Heart right ventricle (tissue), 16 donors: ENCODE data around the gene TTC39B. TPM values are rescaled to one million over a fixed set of nuclear protein-coding genes. Genes with fewer than 3 reads are reported as not detected.

Experiments
- ATAC-seq, 8 donors: fragments of 200-7000 bp; cut with Tn5 transposase; one replicate each; pipeline ENCODE4 v1.9.1; 2020; ENCODE audit warnings: mild to moderate bottlenecking in 8 of 8, moderate library complexity in 8 of 8, moderate number of reproducible peaks in 1 of 8
- DNase-seq, 2 donors: peaks; one replicate each; pipeline ENCODE4 v3.0.0-alpha.2; 2020
- H3K27ac ChIP-seq, 10 donors: fragments of 200-600 bp; sonication (generic) in 2 of 10; one replicate each; pipeline versions ENCODE4 v1.5.0 to v1.8.0; 2020 to 2022; ENCODE audit warnings: mild to moderate bottlenecking in 3 of 10
- H3K27me3 ChIP-seq, 7 donors: fragments of 200-600 bp; one replicate each; pipeline ENCODE4 v1.8.0; 2021 to 2022; ENCODE audit warnings: mild to moderate bottlenecking in 2 of 7
- H3K36me3 ChIP-seq, 9 donors: fragments of 200-600 bp; sonication (generic) in 1 of 9; one replicate each; pipeline versions ENCODE4 v1.5.0 to v1.8.0; 2020 to 2022; ENCODE audit warnings: mild to moderate bottlenecking in 2 of 9
- H3K4me1 ChIP-seq, 9 donors: fragments of 200-600 bp; sonication (generic) in 1 of 9; one replicate each; pipeline versions ENCODE4 v1.5.0 to v1.8.0; 2020 to 2022; ENCODE audit warnings: mild to moderate bottlenecking in 4 of 9
- H3K4me3 ChIP-seq, 10 donors: fragments of 200-600 bp; sonication (generic) in 2 of 10; one replicate each; pipeline versions ENCODE4 v1.5.0 to v1.8.0; 2020 to 2022; ENCODE audit warnings: mild to moderate bottlenecking in 7 of 10, moderate library complexity in 2 of 10
- H3K9me3 ChIP-seq, 11 donors: fragments of 200-600 bp in 10 of 11; sonication (generic) in 2 of 11; one replicate each; pipeline versions ENCODE4 v1.5.0 to v1.8.0; 2013 to 2022; ENCODE audit warnings: mild to moderate bottlenecking in 2 of 11, control low read depth in 1 of 11, moderate library complexity in 1 of 11
- CTCF ChIP-seq, 9 donors: fragments of 200-600 bp; sonication (generic) in 2 of 9; IDR thresholded peaks; one replicate each; pipeline versions ENCODE4 v1.5.0 to v1.8.0; 2021 to 2022; ENCODE audit warnings: antibody characterized with exemption in 9 of 9, mild to moderate bottlenecking in 5 of 9, moderate library complexity in 1 of 9
- WGBS, 2 donors: extraction: QIAGEN DNeasy Blood & Tissue Kit; methylation state at CpG; one replicate each; pipeline ENCODE4 v1.1.7; 2013; ENCODE audit warnings: inconsistent platforms in 1 of 2; 5-methylcytosine and 5-hydroxymethylcytosine counted together
- intact Hi-C, 10 donors: fragments of 100-400 bp; cut with DNase I; formaldehyde crosslinking; loops; one replicate each; pipeline versions ENCODE4 v1.11.1 to v1.14.2; 2022
- polyA plus RNA-seq, 2 donors: library from polyadenylated mRNA; stranded (reverse); fragments of 200-250 nt; gene quantifications; one replicate each; pipeline ENCODE4 v1.2.3, GENCODE V29; 2013
- total RNA-seq, 10 donors: library from RNA; stranded (reverse); fragmentation: NEBNext Ultra II Directional in 3 of 10; extraction: Animal tissue kit (Norgen Biotek cat#: 25700) in 3 of 10; gene quantifications; one replicate each; pipeline versions ENCODE4 v1.2.1 to v1.2.4, GENCODE V29; 2021 to 2023
- donor health status: Arrhythmogenic right ventricular cardiomyopathy.
- donor health status: ischemic (EF 13 %, LVEDD 7.1; RV severe dilation, severe dysfunction).
- donor health status: healthy with polysubstance abuse.
- donor health status: DM: no; HTN: yes; CAD: no.
- donor health status: DM: no; HTN: no; CAD: no.
- donor health status: ischemic (EF 25% LVEDD 6.9; RV normal size, moderate dysfunction).
- donor health status: ischemic (EF 25% LVEDD 5.7; RV mildly dilated, moderate dysfunction).
- donor health status: healthy.
- donor health status: DM: yes; HTN: yes; CAD: no.
- donor health status: Ischemic cardiomyopathy.
- donor health status: ischemic (EF 35%, LVEDD 5.7; RV mildly dilated, moderate dysfunction).
- donor health status: nonischemic (EF 11% LVEDD 7.7; RV severe dilation, severe dysfunction).
- donor health status: DM: yes; HTN: yes; CAD: no.
- donor health status: PGD.
- donor health status: ischemic (EF 29% LVEDD 5.4; RV normal size, mild dysfunction).
- donor health status: nonischemic (EF 23%, LVEDD 6.1; RV moderate dilation, normal function).

The TTC39B gene
- total and polyA plus RNA-seq, 12 donors, result 0.52 to 4.3 (median 1.5) TPM

GRCh38 chr9:15163931-15164330, 143.1 kb downstream of the TTC39B start:
- TF ChIP-seq CTCF (IDR thresholded peaks at IDR 0.05), result no peak
- DNase-seq (no peak), ATAC-seq (no peak)
- no peak overlapping the region for H3K27ac ChIP-seq
- intact Hi-C loops, result no loop called here
- peaks cover 0 to 5% (median 0%) of the 10 kb centered on the region in 11 donors for H3K9me3 ChIP-seq
- H3K36me3 ChIP-seq, result peaks cover 0 to 1% (median 0%) of the 10 kb centered on the region in 9 donors
- H3K4me3 ChIP-seq, result no peak overlapping the region
- H3K4me1 ChIP-seq, result no peaks in the 10 kb centered on the region
- no peaks in the 10 kb centered on the region for H3K27me3 ChIP-seq

- WGBS, 2 donors, result 84 to 87% methylated on average over 5 of the region's 5 CpGs
- DNase-seq (no peak), ATAC-seq (no peak)
- H3K27ac ChIP-seq, result no peak overlapping the region
- no peak for TF ChIP-seq CTCF (IDR thresholded peaks at IDR 0.05)
- peaks cover 0 to 5% (median 0%) of the 10 kb centered on the region in 11 donors for H3K9me3 ChIP-seq
- no peaks in the 10 kb centered on the region for H3K36me3 ChIP-seq
- H3K4me1 ChIP-seq, result peaks cover 0 to 15% (median 11%) of the 10 kb centered on the region in 9 donors
- intact Hi-C loops, result no loop called here
- H3K27me3 ChIP-seq, result no peaks in the 10 kb centered on the region
- no peak overlapping the region for H3K4me3 ChIP-seq
These were observed 145.3 kb downstream of the TTC39B start for GRCh38 chr9:15161753-15162152.

- TF ChIP-seq CTCF (IDR thresholded peaks at IDR 0.05), result no peak
- no peak for ATAC-seq
- H3K4me3 ChIP-seq, result no peak overlapping the region
- peaks cover 3 to 25% (median 20%) of the 10 kb centered on the region in 9 donors for H3K4me1 ChIP-seq
- no peak for DNase-seq
- WGBS, 2 donors, result 87 to 92% methylated on average over 1 of the region's 1 CpG
- intact Hi-C loops, result no loop called here
- no peaks in the 10 kb centered on the region for H3K36me3 ChIP-seq
- H3K9me3 ChIP-seq, result peaks cover 0 to 5% (median 0%) of the 10 kb centered on the region in 11 donors
- no peak overlapping the region for H3K27ac ChIP-seq
- H3K27me3 ChIP-seq, result no peaks in the 10 kb centered on the region
These were observed 146.3 kb downstream of the TTC39B start for GRCh38 chr9:15160673-15161072.

- no peak for TF ChIP-seq CTCF (IDR thresholded peaks at IDR 0.05)
- Histone ChIP-seq H3K27ac (no peak overlapping the region), H3K27me3 (no peaks in the 10 kb centered on the region), H3K4me3 (no peak overlapping the region), H3K36me3 (no peaks in the 10 kb centered on the region), H3K9me3 (peaks cover 0 to 5% (median 0%) of the 10 kb centered on the region in 11 donors), H3K4me1 (peaks cover 3 to 50% (median 31%) of the 10 kb centered on the region in 9 donors)
- DNase-seq (no peak), ATAC-seq (no peak)
- intact Hi-C loops, result no loop called here
- 68 to 81% methylated on average over 1 of the region's 1 CpG for WGBS, 2 donors
These were observed 149.0 kb downstream of the TTC39B start for GRCh38 chr9:15158064-15158463.
